Activated T-cell treated with anti-CD3 and anti-CD28 coated beads, Interleukin-2, amount 50 U/mL, for 4 hours (primary cell): Measurements from ENCODE around the gene HRCT1. TPM values are rescaled to one million over a fixed set of nuclear protein-coding genes. Genes with fewer than 3 reads are reported as not detected.

ENCODE experiments used
- ATAC-seq, 2 donors: fragments of 200-7000 bp; cut with Tn5 transposase; one replicate each; pipeline ENCODE4 v1.10.0; 2021
- DNase-seq: peaks from one replicate; pipeline ENCODE4 v3.0.0-alpha.2; 2020
- H3K27me3 Mint-ChIP-seq: one replicate; pipeline ENCODE4 v1.8.0; 2021; ENCODE audit warnings: low read depth, mixed read lengths
- H3K36me3 Mint-ChIP-seq: one replicate; pipeline ENCODE4 v1.8.0; 2022; ENCODE audit warnings: mixed read lengths; ENCODE audit not compliant: insufficient read depth
- H3K4me1 Mint-ChIP-seq: one replicate; pipeline ENCODE4 v1.8.0; 2021; ENCODE audit warnings: low read depth, mixed read lengths
- H3K4me3 Mint-ChIP-seq: one replicate; pipeline ENCODE4 v1.8.0; 2021; ENCODE audit warnings: mild to moderate bottlenecking, moderate library complexity, mixed read lengths
- H3K9me3 Mint-ChIP-seq: one replicate; pipeline ENCODE4 v1.8.0; 2021; ENCODE audit warnings: mixed read lengths
- total RNA-seq, 3 donors: library from RNA; stranded (reverse); gene quantifications; one replicate each; pipeline ENCODE4 v1.2.1, GENCODE V29; 2021

HRCT1 gene
- total RNA-seq, 3 donors from 2014 or later, result not detected

GRCh38 chr9:35954942-35955546 is 49.0 kb downstream of the HRCT1 start:
- Mint-ChIP-seq H3K36me3 (no peaks in the 10 kb centered on the region), H3K9me3 (no peaks in the 10 kb centered on the region), H3K4me3 (no peak overlapping the region), H3K4me1 (peaks cover 4% of the 10 kb centered on the region), H3K27me3 (peaks cover 17% of the 10 kb centered on the region)
- peak; percentile 26 for DNase-seq
- peak; percentile 67 to 81 for ATAC-seq

- Mint-ChIP-seq H3K4me1 (peaks cover 4% of the 10 kb centered on the region), H3K4me3 (no peak overlapping the region), H3K9me3 (no peaks in the 10 kb centered on the region), H3K36me3 (no peaks in the 10 kb centered on the region), H3K27me3 (peaks cover 17% of the 10 kb centered on the region)
- no peak for DNase-seq
- ATAC-seq, result no peak
Measured at GRCh38 chr9:35956651-35957050, 50.6 kb downstream of the HRCT1 start.

Other genes with a start within 250 kb of the HRCT1 start
- gene RMRP, start 248.2 kb upstream of the HRCT1 start, total RNA-seq, result over 10,000 TPM; 12,907 to 15,791 (median 13,372) TPM
- gene CCDC107, start 247.9 kb upstream of the HRCT1 start, total RNA-seq, result 10 to 100 TPM; 11.1 to 12.5 (median 12.0) TPM
- 1 to 10 TPM; 1.1 to 1.2 (median 1.2) TPM for gene ARHGEF39, start 241.0 kb upstream of the HRCT1 start, total RNA-seq
- under 1 TPM in 2 of 3 donors, not detected in 1; 0.24 to 0.46 TPM for gene CA9, start 232.3 kb upstream of the HRCT1 start, total RNA-seq
- 1 to 10 TPM; 1.6 to 2.2 (median 2.2) TPM for gene TPM2, start 216.3 kb upstream of the HRCT1 start, total RNA-seq
- 100 to 1,000 TPM; 210 to 252 (median 230) TPM for gene TLN1, start 174.0 kb upstream of the HRCT1 start, total RNA-seq
- 10 to 100 TPM; 22.9 to 27.5 (median 23.6) TPM for gene CREB3, start 173.5 kb upstream of the HRCT1 start, total RNA-seq
- gene GBA2, start 157.0 kb upstream of the HRCT1 start, total RNA-seq, result 10 to 100 TPM; 29.9 to 34.8 (median 33.2) TPM
- gene RGP1, start 156.9 kb upstream of the HRCT1 start, total RNA-seq, result 10 to 100 TPM; 14.3 to 15.3 (median 14.6) TPM
- 1 to 10 TPM in 1 of 3 donors, under 1 TPM in 2; 0.84 to 1.4 (median 0.86) TPM for gene MSMP, start 151.9 kb upstream of the HRCT1 start, total RNA-seq
- gene NPR2, start 114.6 kb upstream of the HRCT1 start, total RNA-seq, result 1 to 10 TPM; 4.4 to 5.3 (median 5.2) TPM
- under 1 TPM; 0.27 to 0.48 (median 0.40) TPM for gene SPAG8, start 93.9 kb upstream of the HRCT1 start, total RNA-seq
- 10 to 100 TPM; 28.7 to 31.9 (median 30.0) TPM for gene HINT2, start 91.2 kb upstream of the HRCT1 start, total RNA-seq
- gene FAM221B, start 77.5 kb upstream of the HRCT1 start, total RNA-seq, result not detected
- 1 to 10 TPM; 1.5 to 1.9 (median 1.8) TPM for gene TMEM8B, start 77.0 kb upstream of the HRCT1 start, total RNA-seq
- gene OR13J1, start 35.8 kb upstream of the HRCT1 start, total RNA-seq, result not detected
- gene SPAAR, start 3.3 kb downstream of the HRCT1 start, total RNA-seq, result not detected
- not detected for gene OR2S2, start 52.0 kb downstream of the HRCT1 start, total RNA-seq
- 1 to 10 TPM; 2.0 to 2.4 (median 2.0) TPM for gene RECK, start 130.7 kb downstream of the HRCT1 start, total RNA-seq
- gene GLIPR2, start 230.5 kb downstream of the HRCT1 start, total RNA-seq, result 1 to 10 TPM; 5.3 to 7.6 (median 6.1) TPM